Measurements from ENCODE around the gene DLG2.

DNA sequence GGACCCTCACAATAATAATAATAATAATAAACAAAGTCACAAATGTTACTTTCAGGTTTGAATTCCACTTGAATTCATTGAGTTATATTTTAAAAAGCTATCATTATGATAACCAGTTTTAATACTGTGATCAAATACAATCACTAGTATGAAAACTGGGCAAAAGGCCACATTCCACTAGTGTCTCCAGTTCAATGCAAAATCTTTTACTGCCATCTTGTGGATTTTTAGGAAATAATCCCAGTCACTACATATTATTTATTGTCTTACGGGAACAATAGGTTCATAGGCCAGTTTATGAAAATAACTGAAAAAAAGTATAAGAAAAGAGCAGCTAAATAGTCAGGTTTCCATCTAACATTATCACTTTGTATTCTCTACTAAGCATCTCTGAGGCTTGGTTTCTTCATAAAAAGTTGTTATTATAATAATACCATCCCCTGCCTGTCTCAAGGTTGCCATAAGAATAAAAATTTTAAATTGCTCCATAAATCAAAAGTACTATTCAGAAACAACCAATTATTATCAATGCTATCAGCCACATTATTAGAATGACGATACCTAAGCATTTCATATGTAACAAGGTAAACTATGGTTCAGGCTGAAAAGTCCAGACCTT, 1807.1 kb downstream of the DLG2 start:
- TF ChIP-seq, protein P1, sequence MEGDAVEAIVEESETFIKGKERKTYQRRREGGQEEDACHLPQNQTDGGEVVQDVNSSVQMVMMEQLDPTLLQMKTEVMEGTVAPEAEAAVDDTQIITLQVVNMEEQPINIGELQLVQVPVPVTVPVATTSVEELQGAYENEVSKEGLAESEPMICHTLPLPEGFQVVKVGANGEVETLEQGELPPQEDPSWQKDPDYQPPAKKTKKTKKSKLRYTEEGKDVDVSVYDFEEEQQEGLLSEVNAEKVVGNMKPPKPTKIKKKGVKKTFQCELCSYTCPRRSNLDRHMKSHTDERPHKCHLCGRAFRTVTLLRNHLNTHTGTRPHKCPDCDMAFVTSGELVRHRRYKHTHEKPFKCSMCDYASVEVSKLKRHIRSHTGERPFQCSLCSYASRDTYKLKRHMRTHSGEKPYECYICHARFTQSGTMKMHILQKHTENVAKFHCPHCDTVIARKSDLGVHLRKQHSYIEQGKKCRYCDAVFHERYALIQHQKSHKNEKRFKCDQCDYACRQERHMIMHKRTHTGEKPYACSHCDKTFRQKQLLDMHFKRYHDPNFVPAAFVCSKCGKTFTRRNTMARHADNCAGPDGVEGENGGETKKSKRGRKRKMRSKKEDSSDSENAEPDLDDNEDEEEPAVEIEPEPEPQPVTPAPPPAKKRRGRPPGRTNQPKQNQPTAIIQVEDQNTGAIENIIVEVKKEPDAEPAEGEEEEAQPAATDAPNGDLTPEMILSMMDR (IDR thresholded peaks at IDR 0.05 in 4 of 5, conservative IDR thresholded peaks at IDR 0.05 in 1 of 5), result peak in 4 of 5 experiments; percentile 31 to 51 (median 41)
- no peak for TF ChIP-seq POLR2A (IDR thresholded peaks at IDR 0.05)
